HG03139 (cell line): ENCODE results near the gene MMP8.
"Not testable (repeated sequence)": the region's sequence is repeated elsewhere in the genome, so short reads cannot be mapped to it uniquely, and the experiment has no call there.

ENCODE experiments used
- ATAC-seq: cut with Tn5 transposase; IDR thresholded peaks from one replicate; pipeline ENCODE4 v1.9.1; 2021; ENCODE audit not compliant: unreplicated experiment

Gene MMP8

GRCh38 chr11:102724904-102725500 is at the start of gene MMP8:
Gene MMP8, minus strand, starts transcription at chr11:102724954. Its CDS starts 99 bp downstream, at chr11:102724855.
- no peak for ATAC-seq

- ATAC-seq, result no peak
These were observed 48.6 kb upstream of the MMP8 start for GRCh38 chr11:102773386-102773785.

- no peak for ATAC-seq
These were observed 46.6 kb upstream of the MMP8 start for GRCh38 chr11:102771351-102771750.

GRCh38 chr11:102770191-102770590 is 45.4 kb upstream of the MMP8 start:
- ATAC-seq, result no peak

GRCh38 chr11:102767800-102768199 is 43.0 kb upstream of the MMP8 start:
- ATAC-seq, result no peak

GRCh38 chr11:102763440-102763839 is 38.7 kb upstream of the MMP8 start:
- ATAC-seq, result no peak

- ATAC-seq, result no peak
These were observed 37.6 kb upstream of the MMP8 start for GRCh38 chr11:102762361-102762767.

GRCh38 chr11:102761646-102762238 is 37.0 kb upstream of the MMP8 start:
- no peak for ATAC-seq

- ATAC-seq, result no peak
These were observed 35.7 kb upstream of the MMP8 start for GRCh38 chr11:102760344-102761035.

- no peak for ATAC-seq
These were observed 33.2 kb upstream of the MMP8 start for GRCh38 chr11:102757823-102758549.

- no peak for ATAC-seq
These were observed 28.5 kb upstream of the MMP8 start for GRCh38 chr11:102753267-102753666.

GRCh38 chr11:102751673-102752072 is 26.9 kb upstream of the MMP8 start:
- ATAC-seq, result no peak

- no peak for ATAC-seq
These were observed 24.5 kb upstream of the MMP8 start for GRCh38 chr11:102749101-102749722.

- ATAC-seq, result not testable (repeated sequence)
These were observed 22.2 kb upstream of the MMP8 start for GRCh38 chr11:102746746-102747578.

GRCh38 chr11:102734650-102735049 is 9.9 kb upstream of the MMP8 start:
- ATAC-seq, result no peak

GRCh38 chr11:102733232-102733875 is 8.6 kb upstream of the MMP8 start:
- peak; percentile 88 for ATAC-seq

GRCh38 chr11:102730944-102731343 is 6.2 kb upstream of the MMP8 start:
- not testable (repeated sequence) for ATAC-seq

- ATAC-seq, result no peak
These were observed 5.4 kb upstream of the MMP8 start for GRCh38 chr11:102729849-102730815.

- no peak for ATAC-seq
These were observed 3.1 kb upstream of the MMP8 start for GRCh38 chr11:102727890-102728289.
